ENCODE results near the gene B3GALT2. TPM values are rescaled to one million over a fixed set of nuclear protein-coding genes. Genes with fewer than 3 reads are reported as not detected.

The B3GALT2 gene, protein sequence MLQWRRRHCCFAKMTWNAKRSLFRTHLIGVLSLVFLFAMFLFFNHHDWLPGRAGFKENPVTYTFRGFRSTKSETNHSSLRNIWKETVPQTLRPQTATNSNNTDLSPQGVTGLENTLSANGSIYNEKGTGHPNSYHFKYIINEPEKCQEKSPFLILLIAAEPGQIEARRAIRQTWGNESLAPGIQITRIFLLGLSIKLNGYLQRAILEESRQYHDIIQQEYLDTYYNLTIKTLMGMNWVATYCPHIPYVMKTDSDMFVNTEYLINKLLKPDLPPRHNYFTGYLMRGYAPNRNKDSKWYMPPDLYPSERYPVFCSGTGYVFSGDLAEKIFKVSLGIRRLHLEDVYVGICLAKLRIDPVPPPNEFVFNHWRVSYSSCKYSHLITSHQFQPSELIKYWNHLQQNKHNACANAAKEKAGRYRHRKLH
- 0.12 TPM in 1 of 2 replicates, not detected in the other for total RNA-seq (2011; cell fraction: chromatin; rRNA removed; ENCODE audit: low replicate concordance)
- total RNA-seq (2011; cell fraction: nucleolus; rRNA removed), result not detected in 2 replicates
- total RNA-seq (2011; cell fraction: nucleoplasm; rRNA removed), result not detected in 2 replicates
- total RNA-seq (2014; rRNA removed) (not detected in 2 replicates), total RNA-seq (2014; rRNA removed; fragmentation: Illumina TruSeq; extraction: Trizol) (not detected in 2 replicates), total RNA-seq (2015; rRNA removed; fragmentation: Illumina TruSeq; extraction: Trizol) (not detected in 2 replicates), total RNA-seq (2021) (0.07 TPM in 1 of 2 replicates, not detected in the other), polyA plus RNA-seq (2011; rRNA removed) (not detected in 2 replicates), polyA plus RNA-seq (2014; fragmentation: Illumina TruSeq; extraction: Trizol) (not detected in 2 replicates), polyA plus RNA-seq (2014; fragmentation: Nextera tagmentation; extraction: Ambion mirVana) (under 1 TPM in 1 of 2 experiments, not detected in 1; 0.03 TPM), polyA plus RNA-seq (2014; rRNA removed) (not detected in 2 replicates), polyA minus RNA-seq (2011; rRNA and poly(A)+ RNA removed) (not detected in 2 replicates), Bru-seq, nascent RNA (not detected), BruChase-seq, experiment 1, labeled RNA remaining after a 2-hour chase (not detected), BruChase-seq, experiment 2, labeled RNA remaining after a 6-hour chase (not detected)
- not detected in 2 replicates for polyA plus RNA-seq (2011; cell fraction: cytosol; rRNA removed)
- not detected in 2 replicates for polyA plus RNA-seq (2011; cell fraction: nucleus; rRNA removed)
- 0.03 and 0.05 TPM in 2 replicates for polyA plus RNA-seq (2012)
- not detected in 2 replicates for polyA minus RNA-seq (2011; cell fraction: cytosol; rRNA and poly(A)+ RNA removed)
- not detected in 2 replicates for polyA minus RNA-seq (2011; cell fraction: nucleus; rRNA and poly(A)+ RNA removed)
- long read RNA-seq, experiment 1, result 0 reads
- long read RNA-seq, experiment 2, result 0 reads
- long read RNA-seq, experiment 3, result 0 reads

DNA sequence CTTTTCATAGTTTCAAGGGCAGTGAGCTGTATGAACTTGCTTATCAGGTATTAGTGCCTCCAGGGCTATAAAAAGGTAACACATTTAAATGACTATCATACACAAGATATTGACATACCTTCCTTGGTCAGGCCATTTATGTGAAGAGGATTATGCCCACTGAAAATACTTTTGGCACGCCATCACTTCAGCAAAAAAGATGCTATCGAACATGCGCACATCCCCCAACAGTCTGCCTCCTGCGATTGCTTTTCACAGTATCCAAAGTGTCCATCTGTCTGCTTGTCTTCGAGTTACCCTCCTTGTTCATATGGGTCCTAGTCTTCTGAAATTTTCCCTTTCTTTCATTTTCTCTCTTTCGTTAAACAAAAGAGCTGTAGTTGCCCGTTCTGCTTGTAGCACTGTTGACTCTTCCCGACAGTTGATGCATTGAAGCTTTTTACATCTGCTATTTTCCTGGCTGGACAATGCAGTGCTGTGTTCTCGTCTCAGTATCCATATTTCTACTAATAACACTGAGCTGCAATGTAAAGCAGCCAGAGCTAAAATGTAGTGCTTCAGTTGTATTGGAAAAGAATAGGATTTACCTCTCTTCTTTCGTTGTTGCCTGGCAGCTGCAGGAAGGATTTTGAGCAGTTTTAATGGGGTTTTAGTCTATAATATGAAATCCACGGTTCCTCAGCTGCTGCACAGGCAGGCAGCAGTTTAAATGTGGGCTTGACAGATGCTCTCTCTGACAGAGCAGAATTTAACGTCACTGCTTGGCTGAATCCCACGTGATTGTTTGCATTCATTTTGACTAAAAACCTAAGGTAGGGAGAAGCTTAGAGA is at the start of gene B3GALT2:
Gene B3GALT2, minus strand, starts transcription at position 713 of the 831 bp plus-strand sequence. CDS start 5,051 bp downstream, outside the sequence.
- 47% methylated on average over 13 of the region's 13 CpGs for WGBS (ENCODE audit: insufficient coverage, low coverage, missing lambda C conversion rate)
- Histone ChIP-seq H3K27ac (ENCODE audit: extremely low read depth, low read depth, low read length) (no peak within 1 kb of the TSS), H3K79me2 (ENCODE audit: control insufficient read depth, insufficient read depth, low read length) (peaks cover 87% of the 10 kb centered on the region), H3K9ac (ENCODE audit: insufficient read depth in 1 of 2, low read depth in 2 of 2, low read length in 2 of 2) (no peak within 1 kb of the TSS), H3K4me1 (replicated peaks in 1 of 2; ENCODE audit: control insufficient read depth in 2 of 2, insufficient read depth in 2 of 2, low read length in 2 of 2) (no peaks in the 10 kb centered on the region; a peak in 1 of 5 replicates), H3K4me2 (ENCODE audit: insufficient read depth, low read length) (no peak within 1 kb of the TSS; the same call in 1 of the 2 replicates), H3K9me3 (replicated peaks; ENCODE audit: control insufficient read depth, insufficient read depth, low read depth, low read length) (no peaks in the 10 kb centered on the region; the same call in 1 of the 2 replicates), H2AFZ (ENCODE audit: low read depth, low read length) (no peak within 1 kb of the TSS), H4K20me1 (replicated peaks; ENCODE audit: control insufficient read depth, insufficient read depth, low read length) (peaks cover 3% of the 10 kb centered on the region; the same call in 1 of the 2 replicates), H3K4me3 (no peak within 1 kb of the TSS), H3K27me3 (ENCODE audit: control insufficient read depth in 2 of 2, insufficient read depth in 2 of 2, low read length in 2 of 2) (no peaks in the 10 kb centered on the region), H3K36me3 (ENCODE audit: control insufficient read depth, insufficient read depth, low read length) (peaks cover 3% of the 10 kb centered on the region; the same call in 1 of the 3 replicates), H3K9me1 (ENCODE audit: control insufficient read depth, insufficient read depth, low read length) (no peaks in the 10 kb centered on the region)
- in situ Hi-C loops (cut with MboI) (no loop called here), intact Hi-C loops (cut with micrococcal nuclease) (loop anchor here (10.0 kb wide), 1 partner anchor 209 kb away; no protein-coding TSS in a partner anchor)
- no TSS peak for BruUV-seq (replicated peaks)
- POLR2A ChIA-PET, result interaction anchor here (0.6 to 1.3 kb wide), 4 partner anchors 9 to 243 kb away, joined by 3 to 4 read pairs (median 4); no protein-coding TSS in a partner anchor
- FAIRE-seq, result peak; percentile 44
- DNase-seq (ENCODE audit: extremely low read depth in 1 of 4, low spot score in 3 of 4), result peak in 1 of 4 experiments; percentile 26
- CTCF ChIA-PET (ENCODE audit: low intra/inter-chr PET ratio), result no interaction called here
- ATAC-seq, result peak; percentile 67
- TF ChIP-seq ZNF3 (CRISPR knock-in tag; IDR thresholded peaks at IDR 0.05), result no peak
- no peak for TF ChIP-seq HMG20A (CRISPR knock-in tag; conservative IDR thresholded peaks at IDR 0.05)
- no peak for TF ChIP-seq MYNN (IDR thresholded peaks at IDR 0.05)
- TF ChIP-seq MYNN (CRISPR knock-in tag; IDR thresholded peaks at IDR 0.05), result no peak
- peak; percentile 36; the same call in 1 of the 2 replicates for TF ChIP-seq CBFA2T3 (IDR thresholded peaks at IDR 0.05)
